Measurements from ENCODE around the gene ATL2. TPM values are rescaled to one million over a fixed set of nuclear protein-coding genes. Genes with fewer than 3 reads are reported as not detected.

ATL2 gene
- total RNA-seq, 1 experiment from 2014 or later, result 66.7 TPM

DNA sequence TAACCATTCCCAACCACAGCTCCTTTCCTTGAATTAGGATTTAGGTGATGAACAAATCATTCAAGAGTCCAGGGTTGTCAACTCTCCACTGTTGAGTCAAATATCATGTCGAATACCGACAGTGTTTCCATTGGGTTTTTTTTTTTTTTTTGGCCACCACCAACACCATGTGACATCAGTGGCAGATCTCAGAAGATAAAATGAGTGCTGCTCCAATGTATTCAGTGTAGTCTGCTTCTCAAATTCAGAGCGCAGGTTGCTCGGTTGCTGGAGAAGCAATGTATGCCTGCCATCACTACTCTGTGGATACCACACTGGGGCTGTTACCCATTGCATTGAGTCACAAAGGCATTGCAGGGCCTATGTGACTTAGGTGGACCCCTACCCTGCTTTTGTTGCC, 10.8 kb upstream of the ATL2 start:
- H2BK15ac ChIP-seq (ENCODE audit: low read depth, low read length), result no peak overlapping the region
- no peaks in the 10 kb centered on the region for H3K23me2 ChIP-seq (ENCODE audit: insufficient read length, low read depth, low read length, poor library complexity, severe bottlenecking)
- H3K18ac ChIP-seq (ENCODE audit: insufficient read length, low read depth, low read length), result no peak overlapping the region
- no peaks in the 10 kb centered on the region for H3K9me3 Mint-ChIP-seq
- WGBS (ENCODE audit: extremely low coverage, insufficient read length, low lambda C conversion rate), result no CpG with 5 or more reads among the region's 4 CpGs
- no peak overlapping the region for H3K27ac Mint-ChIP-seq
- no peak overlapping the region for H3T11ph ChIP-seq (ENCODE audit: low read length)
- no peak overlapping the region for H4K8ac ChIP-seq (replicated peaks; ENCODE audit: insufficient read length, low read depth, low read length)
- no peak for DNase-seq
- H3K4me2 ChIP-seq (ENCODE audit: insufficient read depth, insufficient read length, low read length), result no peak overlapping the region
- H3K14ac ChIP-seq (ENCODE audit: insufficient read depth, low read length), result no peak overlapping the region
- H2AFZ ChIP-seq (ENCODE audit: low read length), result no peak overlapping the region
- no peaks in the 10 kb centered on the region for H4K20me1 ChIP-seq (ENCODE audit: control insufficient read depth, insufficient read depth, insufficient read length)
- H4K5ac ChIP-seq (ENCODE audit: insufficient read length, low read depth, low read length), result no peak overlapping the region
- no peaks in the 10 kb centered on the region for H3K27me3 ChIP-seq (ENCODE audit: insufficient read depth, low read length)
- H3K56ac ChIP-seq (ENCODE audit: insufficient read length, low read depth, low read length), result no peak overlapping the region
- TF ChIP-seq, protein P1, sequence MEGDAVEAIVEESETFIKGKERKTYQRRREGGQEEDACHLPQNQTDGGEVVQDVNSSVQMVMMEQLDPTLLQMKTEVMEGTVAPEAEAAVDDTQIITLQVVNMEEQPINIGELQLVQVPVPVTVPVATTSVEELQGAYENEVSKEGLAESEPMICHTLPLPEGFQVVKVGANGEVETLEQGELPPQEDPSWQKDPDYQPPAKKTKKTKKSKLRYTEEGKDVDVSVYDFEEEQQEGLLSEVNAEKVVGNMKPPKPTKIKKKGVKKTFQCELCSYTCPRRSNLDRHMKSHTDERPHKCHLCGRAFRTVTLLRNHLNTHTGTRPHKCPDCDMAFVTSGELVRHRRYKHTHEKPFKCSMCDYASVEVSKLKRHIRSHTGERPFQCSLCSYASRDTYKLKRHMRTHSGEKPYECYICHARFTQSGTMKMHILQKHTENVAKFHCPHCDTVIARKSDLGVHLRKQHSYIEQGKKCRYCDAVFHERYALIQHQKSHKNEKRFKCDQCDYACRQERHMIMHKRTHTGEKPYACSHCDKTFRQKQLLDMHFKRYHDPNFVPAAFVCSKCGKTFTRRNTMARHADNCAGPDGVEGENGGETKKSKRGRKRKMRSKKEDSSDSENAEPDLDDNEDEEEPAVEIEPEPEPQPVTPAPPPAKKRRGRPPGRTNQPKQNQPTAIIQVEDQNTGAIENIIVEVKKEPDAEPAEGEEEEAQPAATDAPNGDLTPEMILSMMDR (conservative IDR thresholded peaks at IDR 0.05), result no peak
- no peaks in the 10 kb centered on the region for H3K79me2 ChIP-seq (ENCODE audit: insufficient read depth, low read length)
- no peak overlapping the region for H2AK5ac ChIP-seq (ENCODE audit: insufficient read length, low read length)
- no peak overlapping the region for H3K9ac ChIP-seq (ENCODE audit: extremely low read depth, insufficient read length, low read length)
- H2BK5ac ChIP-seq (ENCODE audit: insufficient read length, low read length), result no peak overlapping the region
- H3K79me1 ChIP-seq (ENCODE audit: insufficient read depth, low read depth, low read length, poor library complexity, severe bottlenecking), result no peaks in the 10 kb centered on the region
- H3K9me3 ChIP-seq (ENCODE audit: control insufficient read depth, low read depth, low read length), result no peaks in the 10 kb centered on the region
- peaks cover 10 to 15% of the 10 kb centered on the region in 2 experiments for H3K4me1 Mint-ChIP-seq
- no peak overlapping the region for H3K4ac ChIP-seq (ENCODE audit: low read depth, low read length)
- H2BK120ac ChIP-seq (ENCODE audit: low read depth, low read length, poor library complexity, severe bottlenecking), result no peak overlapping the region
- H3K27ac ChIP-seq (ENCODE audit: insufficient read length, low read depth, low read length), result no peak overlapping the region
- H2BK12ac ChIP-seq (ENCODE audit: insufficient read length, low read depth, low read length), result no peak overlapping the region
- no peak overlapping the region for H3K4me3 Mint-ChIP-seq
- no peak overlapping the region for H4K91ac ChIP-seq (ENCODE audit: insufficient read length, low read depth, low read length)
- H2BK20ac ChIP-seq (ENCODE audit: low read depth, low read length, poor library complexity, severe bottlenecking), result no peak overlapping the region
- H3K4me1 ChIP-seq (ENCODE audit: insufficient read depth, low read length), result no peaks in the 10 kb centered on the region
- no peaks in the 10 kb centered on the region for H3K27me3 Mint-ChIP-seq (ENCODE audit: low read depth)
- H3K23ac ChIP-seq (ENCODE audit: insufficient read length, low read depth, low read length), result no peak overlapping the region
- H3K36me3 Mint-ChIP-seq (ENCODE audit: insufficient read depth in 1 of 3, low read depth in 3 of 3), result no peaks in the 10 kb centered on the region; a peak in 1 of 7 replicates

All from H9 (cell line).